H1 (cell line): ENCODE measurements around the gene IDE. TPM values are rescaled to one million over a fixed set of nuclear protein-coding genes. Genes with fewer than 3 reads are reported as not detected.

Source experiments
- ASH2L ChIP-seq: fragments of 200-600, 300-600 bp; sonication (generic); IDR thresholded peaks from one replicate; pipeline ENCODE4 v1.7.1; 2017; ENCODE audit warnings: low read length
- ATF3 ChIP-seq: IDR thresholded peaks from 2 replicates; pipeline ENCODE4 v1.6.1; 2011; ENCODE audit warnings: low read depth, mild to moderate bottlenecking, low read length; ENCODE audit not compliant: insufficient read depth
- GTF2F1 ChIP-seq: IDR thresholded peaks from 2 replicates; pipeline ENCODE4 v1.6.1; 2012; ENCODE audit warnings: low read depth, low read length, improper control_type of control experiment, borderline replicate concordance
- JUND ChIP-seq: IDR thresholded peaks from 2 replicates; pipeline ENCODE4 v1.6.1; 2011; ENCODE audit warnings: mild to moderate bottlenecking, improper control_type of control experiment, low read length
- NANOG ChIP-seq: IDR thresholded peaks from 2 replicates; pipeline ENCODE4 v1.6.1; 2011; ENCODE audit warnings: low read length, low read depth, mild to moderate bottlenecking, inconsistent platforms; ENCODE audit not compliant: insufficient read depth, poor library complexity, severe bottlenecking
- RNF2 ChIP-seq: fragments of 200-900, 300-1000 bp; sonication (generic); IDR thresholded peaks from 2 replicates; pipeline ENCODE4 v1.7.1; 2016; ENCODE audit warnings: borderline replicate concordance, low read depth, mild to moderate bottlenecking, antibody characterized with exemption, low read length; ENCODE audit not compliant: poor library complexity, severe bottlenecking; ENCODE audit errors: missing control alignments
- SIRT6 ChIP-seq: IDR thresholded peaks from one replicate; pipeline ENCODE4 v1.7.1; 2012; ENCODE audit warnings: low read length, inconsistent platforms
- TEAD4 ChIP-seq: IDR thresholded peaks from 2 replicates; pipeline ENCODE4 v1.6.1; 2012; ENCODE audit warnings: low read depth, low read length, inconsistent platforms, mixed read lengths
- polyA plus RNA-seq, 7 experiments: library from polyadenylated mRNA; depleted of rRNA in 3 of 7; stranded (reverse) in 5 of 7; unstranded in 2 of 7; fragments of >200 nt in 5 of 7; fragments of 200-250 nt in 2 of 7; gene quantifications; 1 replicate in 5 of 7; 2 replicates in 1 of 7; 4 replicates in 1 of 7; pipeline versions ENCODE4 v1.2.1 to v1.2.3, GENCODE V29; 2011 to 2013; ENCODE audit warnings: missing spikeins in 2 of 7, mixed read lengths in 2 of 7
- total RNA-seq: library from RNA; stranded (reverse); fragmentation: NEBNext Ultra II Directional; extraction: Animal tissue kit (Norgen Biotek cat#: 25700); gene quantifications from 2 replicates; pipeline ENCODE4 v1.2.1, GENCODE V29; 2021

IDE gene
- total and polyA plus RNA-seq, 2 of the 8 experiments (the other 6 are each of a cell fraction or from before 2014, with no cell fraction given) = 12.7 to 52.7 TPM

GRCh38 chr10:92572362-92573090 lies 1.4 kb downstream of the IDE start (continued):
- TF ChIP-seq RNF2 = no peak
- TF ChIP-seq GTF2F1 = no peak
- no peak for TF ChIP-seq TEAD4
- TF ChIP-seq ATF3 = no peak
- no peak for TF ChIP-seq ASH2L
- TF ChIP-seq JUND = no peak
- TF ChIP-seq NANOG = no peak
- no peak for TF ChIP-seq SIRT6
